Colonic mucosa (tissue), 4 donors: ENCODE measurements around the gene RNF223. TPM values are rescaled to one million over a fixed set of nuclear protein-coding genes. Genes with fewer than 3 reads are reported as not detected.

ENCODE experiments used
- DNase-seq: peaks from one replicate; pipeline ENCODE4 v3.0.0-alpha.2; 2020
- H3K27ac ChIP-seq: fragments of 200-600 bp; one replicate; pipeline ENCODE4 v1.8.0; 2021
- H3K27me3 ChIP-seq: fragments of 200-600 bp; one replicate; pipeline ENCODE4 v1.8.0; 2021
- H3K36me3 ChIP-seq: fragments of 200-600 bp; one replicate; pipeline ENCODE4 v1.8.0; 2021
- H3K4me1 ChIP-seq: fragments of 200-600 bp; one replicate; pipeline ENCODE4 v1.8.0; 2021; ENCODE audit warnings: mild to moderate bottlenecking
- H3K4me3 ChIP-seq: fragments of 200-600 bp; one replicate; pipeline ENCODE4 v1.8.0; 2021
- H3K9ac ChIP-seq, 2 donors: one replicate each; pipeline ENCODE4 v1.7.0; 2013; ENCODE audit warnings: control low read depth in 2 of 2, low read depth in 2 of 2, low read length in 2 of 2
- H3K9me3 ChIP-seq: fragments of 200-600 bp; one replicate; pipeline ENCODE4 v1.8.0; 2021
- intact Hi-C: fragments of 100-400 bp; cut with DNase I; formaldehyde crosslinking; loops from one replicate; pipeline ENCODE4 v1.14.1; 2022
- total RNA-seq, 2 donors: library from RNA; stranded (reverse); fragmentation: NEBNext Ultra II Directional in 1 of 2; extraction: Animal tissue kit (Norgen Biotek cat#: 25700) in 1 of 2; gene quantifications; one replicate each; pipeline ENCODE4 v1.2.1, GENCODE V29; 2021
- TF ChIP-seq, protein P1 (sequence below): fragments of 200-600 bp; IDR thresholded peaks from one replicate; pipeline ENCODE4 v1.8.0; 2022; ENCODE audit warnings: antibody characterized with exemption, mild to moderate bottlenecking
- donor health status: healthy.
- donor health status: DM: no; HTN: no; CAD: no.
- donor health status: DM: no; HTN: no; CAD: no.

The RNF223 gene
- total RNA-seq, 2 donors from 2014 or later: 5.1 to 5.7 TPM

DNA sequence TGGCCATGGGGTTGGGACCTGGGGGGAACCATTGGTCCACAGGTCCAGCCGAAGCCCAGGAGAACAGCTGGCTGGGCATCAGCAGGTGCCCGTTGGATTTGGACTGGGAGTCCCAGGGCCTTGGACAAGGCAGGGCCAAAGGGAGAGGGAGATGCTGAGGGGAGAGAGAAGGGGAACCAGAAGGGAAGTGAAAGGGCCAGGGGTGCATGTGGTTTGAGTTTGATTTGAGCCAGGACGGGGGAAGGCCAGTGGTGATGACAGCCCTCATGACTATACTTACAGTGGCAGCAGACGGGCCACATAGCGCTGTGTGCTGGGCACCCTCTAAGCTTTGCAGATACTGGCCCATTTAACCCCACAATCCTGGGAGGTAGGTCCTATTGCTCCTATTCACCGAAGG is 35.4 kb downstream of the RNF223 start:
- Histone ChIP-seq H3K36me3 (no peaks in the 10 kb centered on the region), H3K27ac (no peak overlapping the region), H3K4me3 (no peak overlapping the region), H3K9me3 (no peaks in the 10 kb centered on the region), H3K9ac (no peak overlapping the region), H3K27me3 (peaks cover 10% of the 10 kb centered on the region), H3K4me1 (peaks cover 9% of the 10 kb centered on the region)
- TF ChIP-seq, protein P1, sequence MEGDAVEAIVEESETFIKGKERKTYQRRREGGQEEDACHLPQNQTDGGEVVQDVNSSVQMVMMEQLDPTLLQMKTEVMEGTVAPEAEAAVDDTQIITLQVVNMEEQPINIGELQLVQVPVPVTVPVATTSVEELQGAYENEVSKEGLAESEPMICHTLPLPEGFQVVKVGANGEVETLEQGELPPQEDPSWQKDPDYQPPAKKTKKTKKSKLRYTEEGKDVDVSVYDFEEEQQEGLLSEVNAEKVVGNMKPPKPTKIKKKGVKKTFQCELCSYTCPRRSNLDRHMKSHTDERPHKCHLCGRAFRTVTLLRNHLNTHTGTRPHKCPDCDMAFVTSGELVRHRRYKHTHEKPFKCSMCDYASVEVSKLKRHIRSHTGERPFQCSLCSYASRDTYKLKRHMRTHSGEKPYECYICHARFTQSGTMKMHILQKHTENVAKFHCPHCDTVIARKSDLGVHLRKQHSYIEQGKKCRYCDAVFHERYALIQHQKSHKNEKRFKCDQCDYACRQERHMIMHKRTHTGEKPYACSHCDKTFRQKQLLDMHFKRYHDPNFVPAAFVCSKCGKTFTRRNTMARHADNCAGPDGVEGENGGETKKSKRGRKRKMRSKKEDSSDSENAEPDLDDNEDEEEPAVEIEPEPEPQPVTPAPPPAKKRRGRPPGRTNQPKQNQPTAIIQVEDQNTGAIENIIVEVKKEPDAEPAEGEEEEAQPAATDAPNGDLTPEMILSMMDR: no peak
- intact Hi-C loops: no loop called here
- no peak for DNase-seq

DNA sequence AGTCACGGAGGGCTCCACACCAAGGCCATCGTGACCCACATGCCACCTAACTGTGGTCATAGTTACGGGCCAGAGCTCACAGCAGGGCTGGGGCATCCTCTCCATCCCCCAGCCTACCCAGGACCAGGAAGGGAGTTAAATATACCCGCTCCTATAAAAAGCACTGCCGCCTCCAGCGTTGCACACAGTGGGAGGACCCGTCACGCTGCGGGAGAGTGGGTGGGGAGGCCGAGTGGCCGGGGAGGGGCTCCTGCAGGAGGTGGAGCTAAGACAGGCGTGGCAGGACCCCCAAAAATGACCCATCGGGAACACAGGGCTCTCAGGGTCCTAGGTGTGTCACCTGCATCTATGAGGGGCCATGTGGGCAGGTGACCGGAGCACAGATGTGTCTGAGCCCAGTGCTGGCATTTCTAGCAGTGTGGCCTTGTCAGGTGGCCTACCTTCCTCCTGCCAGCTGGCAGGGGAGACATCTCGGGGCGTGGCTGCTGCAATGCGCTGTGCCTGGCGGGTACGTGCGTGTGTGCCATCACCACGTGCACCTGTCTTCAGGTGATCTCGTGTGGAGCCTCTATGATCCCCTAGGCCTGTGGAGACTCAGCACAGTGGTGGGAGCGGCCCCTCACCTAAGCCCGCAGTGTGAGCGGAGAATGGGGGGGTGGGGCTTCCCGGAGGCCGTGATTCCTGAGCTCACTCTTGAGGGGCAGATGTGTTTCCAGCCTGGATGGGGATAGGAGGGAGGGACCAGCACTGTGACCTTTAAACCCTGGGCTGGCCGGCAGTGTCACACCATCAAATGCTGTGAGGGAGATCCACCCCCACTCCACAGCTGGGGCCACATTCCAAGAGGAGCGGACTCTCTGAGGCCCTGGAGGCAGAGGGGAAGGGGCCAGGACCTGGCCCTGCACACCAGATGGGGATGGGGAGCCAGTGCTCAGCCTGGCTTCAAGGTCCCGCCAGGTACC is 36.5 kb downstream of the RNF223 start:
- Histone ChIP-seq H3K36me3 (no peaks in the 10 kb centered on the region), H3K9ac (no peak overlapping the region), H3K27me3 (peaks cover 10% of the 10 kb centered on the region), H3K27ac (no peak overlapping the region), H3K4me3 (no peak overlapping the region), H3K9me3 (no peaks in the 10 kb centered on the region), H3K4me1 (peaks cover 11% of the 10 kb centered on the region)
- intact Hi-C loops: no loop called here
- TF ChIP-seq, protein P1: no peak
- DNase-seq: no peak

DNA sequence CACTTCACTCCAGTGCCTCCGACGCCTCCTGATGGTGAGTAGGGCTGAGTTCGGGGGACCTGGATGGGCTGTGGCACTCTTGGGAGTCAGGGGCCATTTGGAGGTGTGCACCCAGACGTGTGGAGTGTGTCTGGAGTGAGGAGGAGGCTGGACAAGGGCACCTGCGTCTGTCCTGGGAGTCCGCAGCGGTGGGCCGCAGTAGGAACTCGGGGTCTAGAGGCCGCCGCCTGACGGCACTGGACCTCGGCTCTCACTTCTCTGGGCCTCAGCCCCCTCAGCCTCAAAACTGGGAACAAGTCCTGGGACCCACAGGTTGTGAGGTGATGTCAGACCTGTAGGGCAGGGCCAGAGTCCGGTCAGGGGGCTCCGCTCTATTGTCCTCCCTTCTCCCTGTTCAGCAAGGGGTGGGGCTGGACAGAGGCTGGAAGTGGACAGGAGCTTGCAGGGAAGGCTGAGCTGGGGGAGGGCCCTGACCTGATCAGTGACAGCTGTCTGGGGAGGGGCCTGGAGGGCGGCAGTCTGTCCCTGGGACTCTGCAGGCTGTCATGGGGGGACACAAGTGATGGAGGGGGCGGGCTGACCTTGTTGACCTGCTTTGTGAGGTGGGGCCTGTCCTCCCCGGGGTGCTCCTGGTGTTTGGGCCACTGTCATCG is 38.7 kb downstream of the RNF223 start:
- H3K36me3 ChIP-seq: no peaks in the 10 kb centered on the region
- no peak for DNase-seq
- peaks cover 14% of the 10 kb centered on the region for H3K4me1 ChIP-seq
- intact Hi-C loops: no loop called here
- TF ChIP-seq, protein P1: no peak
- H3K27me3 ChIP-seq: peaks cover 10% of the 10 kb centered on the region
- H3K9me3 ChIP-seq: no peaks in the 10 kb centered on the region
- H3K9ac ChIP-seq: no peak overlapping the region
- H3K27ac ChIP-seq: no peak overlapping the region
- no peak overlapping the region for H3K4me3 ChIP-seq

DNA sequence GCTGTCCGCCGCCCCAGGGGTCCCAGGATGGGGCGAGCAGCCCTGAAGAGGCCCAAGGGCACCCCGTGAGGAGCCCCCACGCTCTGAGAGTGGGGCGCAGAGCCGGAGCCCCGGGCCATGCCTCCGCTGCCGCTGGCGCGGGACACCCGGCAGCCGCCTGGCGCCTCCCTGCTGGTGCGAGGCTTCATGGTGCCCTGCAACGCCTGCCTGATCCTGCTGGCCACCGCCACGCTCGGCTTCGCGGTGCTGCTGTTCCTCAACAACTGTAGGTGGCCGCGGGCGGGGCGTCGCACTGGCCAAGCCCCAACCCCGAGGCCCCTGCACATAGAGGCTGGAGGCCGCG is 39.7 kb downstream of the RNF223 start:
- H3K36me3 ChIP-seq: no peaks in the 10 kb centered on the region
- peaks cover 7% of the 10 kb centered on the region for H3K4me1 ChIP-seq
- no peak overlapping the region for H3K9ac ChIP-seq
- peaks cover 10% of the 10 kb centered on the region for H3K27me3 ChIP-seq
- intact Hi-C loops: no loop called here
- TF ChIP-seq, protein P1: no peak
- no peaks in the 10 kb centered on the region for H3K9me3 ChIP-seq
- H3K27ac ChIP-seq: no peak overlapping the region
- H3K4me3 ChIP-seq: no peak overlapping the region
- DNase-seq: no peak

DNA sequence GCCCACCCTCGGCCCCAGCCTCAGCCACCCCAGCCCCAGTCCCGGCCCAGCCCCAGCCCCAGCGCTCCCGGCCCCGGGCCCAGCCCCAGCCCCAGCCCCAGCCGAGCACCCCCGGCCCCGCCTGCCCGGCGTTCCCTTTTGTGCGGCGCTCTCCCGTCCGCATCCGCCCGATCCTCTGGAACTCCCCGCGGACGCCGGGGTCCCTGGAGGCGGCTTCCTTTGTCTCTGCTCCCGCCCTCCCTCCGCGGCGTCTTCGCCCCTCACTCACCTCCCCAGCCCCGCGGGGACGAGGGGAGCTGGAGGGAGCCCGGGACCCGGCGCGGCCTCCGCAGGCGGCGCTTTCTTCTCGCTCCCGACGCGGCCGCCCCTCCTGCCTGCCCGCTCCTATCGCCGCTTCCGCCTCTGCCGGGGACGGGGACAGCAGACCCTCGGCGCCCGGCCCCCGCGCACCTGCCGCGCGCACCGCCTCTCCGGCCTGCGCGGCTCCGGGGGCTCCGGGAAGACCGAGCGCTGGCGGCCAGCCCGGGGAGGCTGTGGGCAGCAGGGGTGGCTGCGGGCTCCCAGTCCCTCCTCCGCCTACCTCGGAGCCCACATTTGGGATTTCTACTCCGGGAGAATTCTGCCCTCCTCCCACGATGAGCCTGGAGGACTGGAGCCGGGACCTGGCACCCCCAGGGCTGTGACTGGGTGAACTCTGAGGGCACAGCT is 40.2 kb downstream of the RNF223 start:
- H3K9me3 ChIP-seq: no peaks in the 10 kb centered on the region
- H3K4me3 ChIP-seq: peak overlapping the region; percentile 41
- TF ChIP-seq, protein P1: no peak
- H3K27me3 ChIP-seq: peaks cover 10% of the 10 kb centered on the region
- no peaks in the 10 kb centered on the region for H3K36me3 ChIP-seq
- no peak overlapping the region for H3K27ac ChIP-seq
- intact Hi-C loops: no loop called here
- no peak for DNase-seq
- no peak overlapping the region for H3K9ac ChIP-seq
- peaks cover 7% of the 10 kb centered on the region for H3K4me1 ChIP-seq
